K562 (cell line): ENCODE data around the gene STX1A. TPM values are rescaled to one million over a fixed set of nuclear protein-coding genes. Genes with fewer than 3 reads are reported as not detected.

Source experiments
- ARHGAP35 ChIP-seq: fragments of 450-650 bp; IDR thresholded peaks from 2 replicates; pipeline ENCODE4 v1.6.1; 2018; ENCODE audit not compliant: partially characterized antibody
- ELK1 ChIP-seq: sonication (generic); formaldehyde crosslinking; IDR thresholded peaks from 2 replicates; pipeline ENCODE4 v1.8.1; 2022; ENCODE audit warnings: missing genetic modification reagents
- ETV5 ChIP-seq: sonication (generic); formaldehyde crosslinking; IDR thresholded peaks from 2 replicates; pipeline ENCODE4 v1.4.0; 2020; ENCODE audit warnings: low read depth, mild to moderate bottlenecking, missing genetic modification reagents
- KLF10 ChIP-seq: fragments of 250-450 bp; sonication (Bioruptor Pico); IDR thresholded peaks from 2 replicates; pipeline ENCODE4 v1.6.1; 2021; ENCODE audit warnings: matching md5 sums
- MNT ChIP-seq, 2 experiments: fragments of 450-650 bp; conservative IDR thresholded peaks; 2 replicates each; pipeline ENCODE4 v1.6.1; 2017; ENCODE audit warnings: mild to moderate bottlenecking in 2 of 2, moderate library complexity in 2 of 2
- NCOA1 ChIP-seq: fragments of 450-650 bp; IDR thresholded peaks from 2 replicates; pipeline ENCODE4 v1.6.1; 2016; ENCODE audit warnings: low read depth
- NFIX ChIP-seq: fragments of 250-450 bp; sonication (Bioruptor Pico); IDR thresholded peaks from 2 replicates; pipeline ENCODE4 v1.4.0; 2020; ENCODE audit warnings: low read depth, mild to moderate bottlenecking, moderate library complexity
- POLR2AphosphoS5 ChIP-seq: IDR thresholded peaks from 2 replicates; pipeline ENCODE4 v1.6.1; 2011; ENCODE audit warnings: mild to moderate bottlenecking, low read depth, low read length, moderate library complexity; ENCODE audit not compliant: control insufficient read depth, insufficient read depth
- TSC22D4 ChIP-seq: fragments of 450-650 bp; IDR thresholded peaks from 2 replicates; pipeline ENCODE4 v1.6.1; 2016; ENCODE audit warnings: missing genetic modification characterization, missing biosample characterization, control low read depth
- U2AF2 ChIP-seq: fragments of 200-400 bp; formaldehyde crosslinking; optimal IDR thresholded peaks from 2 replicates; pipeline ENCODE3; 2017; ENCODE audit warnings: low read depth, mild to moderate bottlenecking, low read length
- XRCC4 ChIP-seq: IDR thresholded peaks from one replicate; pipeline ENCODE4 v1.6.1; 2011; ENCODE audit not compliant: insufficient read depth, insufficient read length; ENCODE audit errors: extremely low read depth
- ZNF277 ChIP-seq: fragments of 250-450 bp; sonication (Bioruptor Pico); IDR thresholded peaks from 2 replicates; pipeline ENCODE4 v1.8.0; 2022; ENCODE audit warnings: inconsistent platforms, mild to moderate bottlenecking, moderate library complexity, borderline replicate concordance
- ZNF407 ChIP-seq: fragments of 450-650 bp; IDR thresholded peaks from 2 replicates; pipeline ENCODE4 v1.6.1; 2016; ENCODE audit warnings: low read depth
- ZNF695 ChIP-seq: fragments of 450-650 bp; formaldehyde crosslinking; IDR thresholded peaks from 2 replicates; pipeline ENCODE4 v1.4.0; 2020; ENCODE audit warnings: mild to moderate bottlenecking, moderate library complexity
- ZNF717 ChIP-seq: fragments of 250-450 bp; sonication (Bioruptor Pico); IDR thresholded peaks from 2 replicates; pipeline ENCODE4 v1.5.0; 2021
- polyA plus RNA-seq, 8 experiments: library from polyadenylated mRNA; depleted of rRNA in 4 of 8; stranded (reverse) in 5 of 8; unstranded in 3 of 8; fragments of >200 nt; fragmentation: Nextera tagmentation in 2 of 8; fragmentation: Illumina TruSeq in 1 of 8; extraction: Ambion mirVana in 2 of 8; extraction: Trizol in 1 of 8; gene quantifications; 2 replicates each; pipeline versions ENCODE4 v1.2.1 to v1.2.3, GENCODE V29; 2011 to 2014; ENCODE audit warnings: inconsistent platforms in 1 of 8, missing spikeins in 1 of 8
- total RNA-seq, 7 experiments: library from RNA; depleted of rRNA in 6 of 7; stranded (reverse); fragments of >200 nt in 6 of 7; fragmentation: Illumina TruSeq in 2 of 7; extraction: Trizol in 2 of 7; gene quantifications; 2 replicates each; pipeline versions ENCODE4 v1.2.1 to v1.2.3, GENCODE V29; 2011 to 2021; ENCODE audit warnings: low replicate concordance in 1 of 7

Gene STX1A
- total and polyA plus RNA-seq, 9 of the 15 experiments (the other 6 are each of a cell fraction or from before 2014, with no cell fraction given), result 0.04 to 15.1 (median 6.3) TPM

GRCh38 chr7:73738612-73739386 is 19.3 kb upstream of the STX1A start, which contains the start of gene ABHD11 (continued):
- TF ChIP-seq ETV5 (0 out of 2 replicates have a peak, but pooled peaks have one; percentile 55), NCOA1 (no peak; the same call in 1 of the 2 replicates), KLF10 (CRISPR knock-in tag) (no peak), ZNF695 (CRISPR knock-in tag) (peak; percentile 49; the same call in 1 of the 2 replicates), NFIX (CRISPR knock-in tag) (no peak), ZNF277 (CRISPR knock-in tag) (0 out of 2 replicates have a peak, but pooled peaks have one; percentile 51), XRCC4 (no peak), U2AF2 (no peak), ZNF717 (CRISPR knock-in tag) (no peak), ARHGAP35 (no peak), ZNF407 (no peak; the same call in 1 of the 2 replicates), MNT (conservative IDR thresholded peaks at IDR 0.05) (peak; percentile 63 to 82; a peak in 2 of 4 replicates), TSC22D4 (no peak), ELK1 (no peak), POLR2AphosphoS5 (peak; percentile 54)
